ENCODE measurements around the gene FN3KRP. TPM values are rescaled to one million over a fixed set of nuclear protein-coding genes. Genes with fewer than 3 reads are reported as not detected.
A peak's percentile ranks its signal among the peaks of the same experiment; 100 is the strongest.

FN3KRP gene
- total and polyA plus RNA-seq, 8 donors: 24.7 to 55.6 (median 49.8) TPM

- H3K4me1 ChIP-seq: peaks cover 9 to 20% of the 10 kb centered on the region in 2 donors
- H3K27ac ChIP-seq: no peak overlapping the region
- no peak for DNase-seq
- no peaks in the 10 kb centered on the region for H3K9me3 ChIP-seq
- ATAC-seq: no peak
- H3K36me3 ChIP-seq: peaks cover 0 to 48% of the 10 kb centered on the region in 2 donors
- TF ChIP-seq, protein P1, sequence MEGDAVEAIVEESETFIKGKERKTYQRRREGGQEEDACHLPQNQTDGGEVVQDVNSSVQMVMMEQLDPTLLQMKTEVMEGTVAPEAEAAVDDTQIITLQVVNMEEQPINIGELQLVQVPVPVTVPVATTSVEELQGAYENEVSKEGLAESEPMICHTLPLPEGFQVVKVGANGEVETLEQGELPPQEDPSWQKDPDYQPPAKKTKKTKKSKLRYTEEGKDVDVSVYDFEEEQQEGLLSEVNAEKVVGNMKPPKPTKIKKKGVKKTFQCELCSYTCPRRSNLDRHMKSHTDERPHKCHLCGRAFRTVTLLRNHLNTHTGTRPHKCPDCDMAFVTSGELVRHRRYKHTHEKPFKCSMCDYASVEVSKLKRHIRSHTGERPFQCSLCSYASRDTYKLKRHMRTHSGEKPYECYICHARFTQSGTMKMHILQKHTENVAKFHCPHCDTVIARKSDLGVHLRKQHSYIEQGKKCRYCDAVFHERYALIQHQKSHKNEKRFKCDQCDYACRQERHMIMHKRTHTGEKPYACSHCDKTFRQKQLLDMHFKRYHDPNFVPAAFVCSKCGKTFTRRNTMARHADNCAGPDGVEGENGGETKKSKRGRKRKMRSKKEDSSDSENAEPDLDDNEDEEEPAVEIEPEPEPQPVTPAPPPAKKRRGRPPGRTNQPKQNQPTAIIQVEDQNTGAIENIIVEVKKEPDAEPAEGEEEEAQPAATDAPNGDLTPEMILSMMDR (IDR thresholded peaks at IDR 0.05): no peak
- H3K4me3 ChIP-seq: no peak overlapping the region
- no peaks in the 10 kb centered on the region for H3K27me3 ChIP-seq
- intact Hi-C loops (cut with DNase I): no loop called here
Observed at GRCh38 chr17:82718986-82719685, 2.6 kb downstream of the FN3KRP start.

DNA sequence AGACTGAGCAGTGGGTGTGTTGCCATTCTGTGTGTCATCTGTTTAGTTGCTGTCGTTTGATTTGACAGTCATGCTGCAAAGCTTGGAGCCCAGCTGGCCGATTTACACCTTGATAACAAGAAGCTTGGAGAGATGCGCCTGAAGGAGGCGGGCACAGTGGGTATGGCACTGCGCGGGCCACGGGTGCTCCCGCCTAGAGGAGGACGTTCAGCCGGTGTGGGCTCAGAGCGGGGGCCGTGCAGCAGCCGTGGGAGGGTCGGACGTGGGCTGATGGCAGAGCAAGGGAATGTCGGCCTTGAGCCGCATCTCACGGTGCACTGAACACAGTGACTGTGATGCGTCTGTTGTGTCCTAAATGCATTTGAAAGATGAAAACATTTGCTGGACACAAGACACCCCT is 3.7 kb downstream of the FN3KRP start:
- H3K4me1 ChIP-seq: peaks cover 9 to 20% of the 10 kb centered on the region in 2 donors
- H3K4me3 ChIP-seq: no peak overlapping the region
- no peak overlapping the region for H3K27ac ChIP-seq
- intact Hi-C loops (cut with DNase I): no loop called here
- no peaks in the 10 kb centered on the region for H3K9me3 ChIP-seq
- peaks cover 0 to 53% of the 10 kb centered on the region in 2 donors for H3K36me3 ChIP-seq
- ATAC-seq: no peak
- no peaks in the 10 kb centered on the region for H3K27me3 ChIP-seq
- TF ChIP-seq, protein P1 (IDR thresholded peaks at IDR 0.05): no peak
- no peak for DNase-seq

DNA sequence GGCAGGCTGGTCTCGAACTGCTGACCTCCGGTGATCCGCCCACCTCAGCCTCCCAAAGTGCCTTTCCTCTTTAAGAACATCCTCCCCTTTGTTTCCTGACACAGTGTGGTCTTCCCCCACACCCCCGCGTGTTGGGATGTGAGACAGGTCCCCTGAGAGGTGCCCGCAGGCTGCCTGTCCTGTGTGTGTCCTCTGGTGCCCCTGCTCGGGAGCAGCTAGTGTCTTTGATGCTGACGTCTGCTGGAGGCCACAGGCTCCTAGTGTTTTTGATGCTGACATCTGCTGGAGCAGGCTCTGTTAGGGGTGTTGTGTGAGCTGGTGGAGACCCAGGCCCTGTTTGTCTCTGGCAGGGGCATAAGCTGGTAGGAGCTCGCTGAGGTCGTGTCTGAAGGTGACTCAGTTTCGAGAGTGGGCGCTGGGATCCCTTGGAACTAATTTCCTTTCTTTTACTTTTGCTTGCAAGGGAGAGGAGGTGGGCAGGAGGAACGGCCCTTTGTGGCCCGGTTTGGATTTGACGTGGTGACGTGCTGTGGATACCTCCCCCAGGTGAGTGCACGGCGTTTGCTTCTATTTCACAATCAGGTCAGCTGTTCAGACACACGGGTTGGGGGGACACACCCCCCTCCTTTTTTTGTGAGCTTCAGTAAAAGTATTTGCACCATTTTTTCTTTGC is 6.0 kb downstream of the FN3KRP start:
- Histone ChIP-seq H3K27ac (no peak overlapping the region), H3K36me3 (peaks cover 0 to 67% of the 10 kb centered on the region in 2 donors), H3K4me3 (no peak overlapping the region), H3K4me1 (peaks cover 2 to 8% of the 10 kb centered on the region in 2 donors), H3K27me3 (no peaks in the 10 kb centered on the region), H3K9me3 (no peaks in the 10 kb centered on the region)
- no peak for ATAC-seq
- intact Hi-C loops (cut with DNase I): no loop called here
- TF ChIP-seq, protein P1 (IDR thresholded peaks at IDR 0.05): no peak
- peak in 1 of 4 donors; percentile 40 for DNase-seq

GRCh38 chr17:82723169-82723807 is 6.8 kb downstream of the FN3KRP start:
- intact Hi-C loops (cut with DNase I): no loop called here
- Histone ChIP-seq H3K4me3 (no peak overlapping the region), H3K4me1 (peaks cover 0 to 2% of the 10 kb centered on the region in 2 donors), H3K36me3 (peaks cover 0 to 75% of the 10 kb centered on the region in 2 donors), H3K27ac (no peak overlapping the region), H3K27me3 (no peaks in the 10 kb centered on the region), H3K9me3 (no peaks in the 10 kb centered on the region)
- no peak for ATAC-seq
- peak in 1 of 4 donors; percentile 17 for DNase-seq
- TF ChIP-seq, protein P1 (IDR thresholded peaks at IDR 0.05): no peak

DNA sequence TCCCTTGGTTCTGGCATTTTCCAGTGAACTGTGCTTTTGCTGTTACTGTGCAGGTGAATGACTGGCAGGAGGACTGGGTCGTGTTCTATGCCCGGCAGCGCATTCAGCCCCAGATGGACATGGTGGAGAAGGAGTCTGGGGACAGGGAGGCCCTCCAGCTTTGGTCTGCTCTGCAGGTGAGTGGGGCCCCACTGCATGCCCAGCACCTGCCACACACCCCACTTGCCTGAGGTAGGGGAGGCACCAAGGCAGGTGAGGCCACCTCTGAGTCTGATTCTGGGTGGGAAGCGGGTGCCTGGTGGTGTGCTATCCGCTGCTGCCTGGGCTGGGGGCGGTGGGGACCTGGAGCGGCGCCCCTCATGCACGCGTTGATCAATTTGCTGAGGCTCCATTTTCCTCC is 9.9 kb downstream of the FN3KRP start:
- no peak for ATAC-seq
- Histone ChIP-seq H3K4me1 (no peaks in the 10 kb centered on the region), H3K36me3 (peaks cover 0 to 61% of the 10 kb centered on the region in 2 donors)

More for the DNA sequence above, 9.9 kb downstream of the FN3KRP start:
- Histone ChIP-seq H3K4me3 (no peak overlapping the region), H3K27ac (no peak overlapping the region), H3K27me3 (no peaks in the 10 kb centered on the region), H3K9me3 (no peaks in the 10 kb centered on the region)
- intact Hi-C loops (cut with DNase I): no loop called here
- DNase-seq: peak in 1 of 4 donors; percentile 45
- TF ChIP-seq, protein P1 (IDR thresholded peaks at IDR 0.05): no peak
